GM21367 (cell line): ENCODE data around the gene FRRS1L.

Experiments
- ATAC-seq: cut with Tn5 transposase; IDR thresholded peaks from one replicate; pipeline ENCODE4 v1.9.1; 2021; ENCODE audit not compliant: unreplicated experiment

Gene FRRS1L

DNA sequence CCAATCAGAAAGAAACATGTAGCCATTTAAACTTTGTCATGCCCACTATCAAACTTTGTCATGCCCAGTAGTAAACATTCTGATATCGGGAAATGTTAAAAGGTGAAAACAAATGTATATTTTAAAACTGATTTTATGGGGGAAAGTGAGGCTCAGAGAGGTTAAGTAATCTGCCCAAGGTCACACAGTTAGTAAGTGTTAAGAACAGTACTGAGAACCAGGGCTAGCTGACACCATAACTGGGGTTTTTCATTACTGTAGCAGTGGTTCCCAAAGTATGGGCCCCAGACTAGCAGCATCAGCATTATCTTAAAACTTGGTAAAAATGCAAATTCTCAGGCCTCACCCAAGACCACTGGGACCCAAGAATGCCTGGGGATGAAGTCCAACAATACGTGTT is 9.9 kb upstream of the FRRS1L start:
- ATAC-seq, result no peak

DNA sequence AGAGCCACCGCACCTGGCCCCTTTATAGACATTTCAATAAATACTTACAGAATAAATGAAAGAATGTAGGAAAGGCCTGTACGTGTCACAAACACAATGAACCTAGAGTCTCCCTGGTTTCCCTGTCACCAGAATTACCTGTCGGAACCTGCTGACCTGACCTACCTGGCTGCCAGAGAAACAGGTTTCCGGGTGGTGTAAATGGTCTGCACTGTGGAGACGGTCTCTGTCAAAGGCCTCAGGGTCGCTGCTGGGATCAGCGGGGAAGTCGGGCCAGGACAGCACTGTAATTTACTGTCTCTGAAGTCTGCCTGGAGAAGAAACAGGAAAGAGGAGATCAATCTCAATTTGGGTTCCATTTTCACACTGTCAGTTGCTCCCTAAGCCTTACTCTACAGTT is 9.3 kb upstream of the FRRS1L start:
- no peak for ATAC-seq

- no peak for ATAC-seq
These were observed 5.9 kb upstream of the FRRS1L start for GRCh38 chr9:109172935-109173334.

- ATAC-seq, result no peak
These were observed 4.9 kb upstream of the FRRS1L start for GRCh38 chr9:109171926-109172325.

DNA sequence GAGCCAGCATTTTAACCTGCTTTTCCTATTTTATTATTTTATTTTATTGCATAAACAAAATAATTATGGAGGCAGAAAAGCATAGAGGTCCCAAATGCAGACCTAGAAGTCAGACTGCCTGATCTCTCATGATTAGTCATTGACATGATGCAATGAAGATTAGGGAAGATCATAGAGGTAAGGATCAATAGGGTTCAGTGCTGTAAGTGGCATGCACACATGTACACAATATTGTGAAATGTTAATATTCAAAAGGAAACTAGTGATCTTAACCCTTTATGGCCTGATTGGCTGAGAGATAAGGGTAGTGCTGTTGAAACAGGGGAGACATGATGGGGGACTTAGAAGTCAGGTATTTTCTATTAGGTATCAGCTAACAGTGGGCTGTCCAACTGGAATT is 1.1 kb upstream of the FRRS1L start:
- ATAC-seq, result no peak

- no peak for ATAC-seq
These were observed 667 bp upstream of the FRRS1L start for GRCh38 chr9:109167716-109168115.

DNA sequence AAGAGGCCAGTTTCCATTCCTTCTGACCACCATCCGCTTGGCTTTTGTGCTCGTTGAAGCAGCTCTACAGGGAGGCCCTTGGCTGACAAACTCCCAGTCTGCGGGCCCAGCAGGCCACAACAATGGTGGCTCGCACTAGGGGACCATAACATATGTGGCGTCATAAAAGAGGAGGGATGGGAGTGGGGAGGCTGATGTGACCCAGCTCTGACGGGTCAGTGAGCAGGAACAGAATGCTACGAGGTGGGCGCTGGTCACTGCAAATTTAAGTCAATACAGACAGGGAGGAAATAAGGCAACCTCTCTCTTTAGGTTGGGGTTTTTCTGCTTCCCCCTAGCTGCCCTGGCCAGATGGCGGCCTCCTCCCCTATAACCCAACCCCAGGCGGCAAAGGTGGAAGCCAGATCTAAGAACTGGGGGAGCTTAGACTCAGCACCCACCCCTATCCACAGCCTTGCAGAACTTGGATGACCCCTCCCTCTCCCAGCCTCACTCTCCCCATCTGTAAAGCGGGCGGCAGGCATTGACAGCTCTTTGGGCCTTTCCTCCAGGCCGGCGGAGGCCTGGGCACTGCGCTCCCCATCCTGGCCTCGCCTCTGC is 778 bp downstream of the FRRS1L start:
- ATAC-seq, result no peak

GRCh38 chr9:109164042-109164441 is 3.0 kb downstream of the FRRS1L start:
- peak; percentile 75 for ATAC-seq

GRCh38 chr9:109163194-109163593 is 3.9 kb downstream of the FRRS1L start:
- no peak for ATAC-seq

- no peak for ATAC-seq
These were observed 4.4 kb downstream of the FRRS1L start for GRCh38 chr9:109162677-109163076.

DNA sequence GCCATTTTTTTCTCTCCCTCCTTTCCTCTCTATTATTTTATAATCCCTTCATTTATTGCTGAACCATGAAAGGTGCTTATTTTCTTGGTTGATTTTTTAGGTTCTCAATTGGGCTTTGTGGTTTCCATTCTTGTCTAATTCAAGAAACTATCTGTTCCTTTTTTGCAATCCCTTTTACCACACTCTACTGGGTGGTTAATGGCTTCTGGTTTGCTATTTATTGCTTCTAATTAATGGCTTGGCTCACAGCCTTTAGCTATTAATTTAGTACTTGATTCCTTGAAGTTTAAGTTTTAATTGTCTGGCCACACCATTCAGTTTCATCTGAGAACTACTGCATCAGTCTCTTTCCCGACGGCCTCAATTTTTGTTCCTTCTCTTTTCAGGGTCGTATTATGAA is 5.6 kb downstream of the FRRS1L start:
- ATAC-seq, result no peak

DNA sequence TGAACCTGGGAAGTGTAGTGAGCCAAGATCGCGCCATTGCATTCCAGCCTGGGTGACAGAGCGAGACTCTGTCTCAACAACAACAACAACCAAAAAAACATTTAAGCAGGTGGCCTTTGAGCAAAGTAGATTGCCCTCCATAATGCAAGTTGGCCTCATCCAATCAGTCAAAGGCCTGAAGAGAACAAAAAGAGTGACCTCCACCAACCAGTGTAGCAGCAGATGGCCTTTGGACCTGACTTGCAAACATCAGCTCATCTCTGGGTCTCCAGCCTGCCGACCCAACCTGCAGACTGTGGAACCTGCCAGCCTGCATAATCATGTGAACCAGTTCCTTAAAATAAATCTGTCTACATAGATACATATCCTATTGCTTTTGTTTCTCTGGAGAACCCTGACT is 7.5 kb downstream of the FRRS1L start:
- ATAC-seq, result no peak

- ATAC-seq, result no peak
These were observed 8.4 kb downstream of the FRRS1L start for GRCh38 chr9:109158651-109159050.

GRCh38 chr9:109156708-109157107 is 10.3 kb downstream of the FRRS1L start:
- ATAC-seq, result no peak

- ATAC-seq, result no peak
These were observed 16.0 kb downstream of the FRRS1L start for GRCh38 chr9:109150925-109151545.

- no peak for ATAC-seq
These were observed 17.3 kb downstream of the FRRS1L start for GRCh38 chr9:109149722-109150121.

DNA sequence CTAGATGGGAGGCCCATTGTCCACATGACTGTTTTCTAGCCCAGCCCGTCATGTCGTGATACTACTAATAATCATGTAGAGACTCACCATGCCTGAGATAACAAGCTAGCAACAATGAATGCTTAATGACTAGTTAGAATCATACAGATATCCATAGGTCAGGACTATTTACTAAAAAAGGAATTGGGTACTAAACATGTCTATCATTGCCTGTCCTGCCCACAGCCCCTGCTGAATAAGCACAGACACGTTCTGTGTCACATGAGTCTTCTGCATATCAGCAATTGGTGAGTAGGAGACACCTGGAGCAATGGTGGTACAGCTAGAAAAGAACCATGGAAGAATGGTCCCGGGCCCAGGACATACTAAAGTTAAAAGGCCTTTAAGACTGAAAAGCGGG is 18.0 kb downstream of the FRRS1L start:
- no peak for ATAC-seq

- ATAC-seq, result no peak
These were observed 22.0 kb downstream of the FRRS1L start for GRCh38 chr9:109145051-109145450.

GRCh38 chr9:109143881-109144562 is 23.0 kb downstream of the FRRS1L start:
- peak; percentile 97 for ATAC-seq

GRCh38 chr9:109141375-109141774 is 25.7 kb downstream of the FRRS1L start:
- no peak for ATAC-seq

GRCh38 chr9:109139851-109140250 is 27.2 kb downstream of the FRRS1L start:
- no peak for ATAC-seq

- ATAC-seq, result no peak
These were observed 28.6 kb downstream of the FRRS1L start for GRCh38 chr9:109138421-109138820.

DNA sequence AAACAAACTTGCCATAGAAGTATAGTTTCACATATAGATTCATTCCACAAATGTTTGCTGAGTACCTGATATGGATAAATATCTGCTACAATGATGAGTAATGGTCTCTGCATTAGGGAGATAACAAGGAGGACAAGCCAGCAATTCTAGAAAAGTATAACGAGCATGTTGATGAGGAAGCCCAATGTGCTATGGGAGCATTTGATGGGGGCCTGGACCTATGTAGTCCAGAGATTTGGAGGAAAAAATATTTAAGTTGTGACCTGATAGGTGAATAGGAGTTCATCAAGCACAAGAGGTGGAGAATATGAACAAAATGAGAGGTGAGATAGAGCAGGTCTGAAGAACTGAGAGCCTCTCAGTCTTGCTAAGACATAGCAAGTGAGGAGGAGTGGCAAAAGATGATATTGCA is 32.9 kb downstream of the FRRS1L start:
- no peak for ATAC-seq
